ENCODE results near the gene PGAM2. TPM values are rescaled to one million over a fixed set of nuclear protein-coding genes. Genes with fewer than 3 reads are reported as not detected.
A peak's percentile ranks its signal among the peaks of the same experiment; 100 is the strongest.

PGAM2 gene
- total and polyA plus RNA-seq, 2 of the 13 experiments (the other 11 are each of a cell fraction or from before 2014, with no cell fraction given), result 0.22 TPM; not detected in 1

GRCh38 chr7:44074349-44074695 lies 9.0 kb upstream of the PGAM2 start:
- H3K9ac ChIP-seq (ENCODE audit: insufficient read depth, low read depth, low read length), result no peak overlapping the region
- H3K4me2 ChIP-seq (ENCODE audit: low read depth, low read length), result no peak overlapping the region
- no peaks in the 10 kb centered on the region for H3K27me3 ChIP-seq (ENCODE audit: control insufficient read depth in 1 of 2, insufficient read depth in 2 of 2, low read length in 2 of 2)
- FAIRE-seq, result no peak
- H3K4me1 ChIP-seq (ENCODE audit: insufficient read depth, low read length), result peaks cover 23% of the 10 kb centered on the region
- H3K79me2 ChIP-seq (ENCODE audit: insufficient read depth, low read length), result no peaks in the 10 kb centered on the region
- no peak for ATAC-seq
- no peak overlapping the region for H3K27ac ChIP-seq (ENCODE audit: extremely low read length, insufficient read depth, low read length)
- no peaks in the 10 kb centered on the region for H4K20me1 ChIP-seq (ENCODE audit: insufficient read depth, low read length)
- POLR2A ChIA-PET, result no interaction called here
- no peak overlapping the region for H3K4me3 ChIP-seq (replicated peaks in 1 of 3; ENCODE audit: insufficient read depth in 1 of 3, low read depth in 2 of 3, low read length in 3 of 3)
- 95% methylated on average over 2 of the region's 13 CpGs for WGBS (ENCODE audit: low lambda C conversion rate)
- CTCF ChIA-PET (ENCODE audit: low intra/inter-chr PET ratio, low total read pairs), result no interaction called here
- no peak overlapping the region for H2AFZ ChIP-seq (ENCODE audit: low read length)
- BruUV-seq (replicated peaks), result no TSS peak
- no peak for DNase-seq (ENCODE audit: low spot score)
- in situ Hi-C loops (cut with HindIII; ENCODE audit: extremely low pct_ligation_motif_present, low pct_unique_long_range_greater_than_20kb) (no loop called here), intact Hi-C loops (cut with micrococcal nuclease; ENCODE audit: unreplicated experiment) (loop anchor here (5.0 kb wide), 1 partner anchor 52 kb away; no protein-coding TSS in a partner anchor)
- no peaks in the 10 kb centered on the region for H3K9me3 ChIP-seq (ENCODE audit: low read length)
- H3K36me3 ChIP-seq (replicated peaks in 1 of 2; ENCODE audit: control insufficient read depth in 1 of 2, insufficient read depth in 2 of 2, low read length in 2 of 2), result peaks cover 10 to 29% of the 10 kb centered on the region in 2 experiments; a peak in 4 of 5 replicates
- TF ChIP-seq RBFOX2 (IDR thresholded peaks at IDR 0.05; ENCODE audit: low read depth, low read length) (0 out of 2 replicates have a peak, but pooled peaks have one; percentile 2), NCOR1 (IDR thresholded peaks at IDR 0.05; ENCODE audit: borderline replicate concordance, low read length) (no peak)

DNA sequence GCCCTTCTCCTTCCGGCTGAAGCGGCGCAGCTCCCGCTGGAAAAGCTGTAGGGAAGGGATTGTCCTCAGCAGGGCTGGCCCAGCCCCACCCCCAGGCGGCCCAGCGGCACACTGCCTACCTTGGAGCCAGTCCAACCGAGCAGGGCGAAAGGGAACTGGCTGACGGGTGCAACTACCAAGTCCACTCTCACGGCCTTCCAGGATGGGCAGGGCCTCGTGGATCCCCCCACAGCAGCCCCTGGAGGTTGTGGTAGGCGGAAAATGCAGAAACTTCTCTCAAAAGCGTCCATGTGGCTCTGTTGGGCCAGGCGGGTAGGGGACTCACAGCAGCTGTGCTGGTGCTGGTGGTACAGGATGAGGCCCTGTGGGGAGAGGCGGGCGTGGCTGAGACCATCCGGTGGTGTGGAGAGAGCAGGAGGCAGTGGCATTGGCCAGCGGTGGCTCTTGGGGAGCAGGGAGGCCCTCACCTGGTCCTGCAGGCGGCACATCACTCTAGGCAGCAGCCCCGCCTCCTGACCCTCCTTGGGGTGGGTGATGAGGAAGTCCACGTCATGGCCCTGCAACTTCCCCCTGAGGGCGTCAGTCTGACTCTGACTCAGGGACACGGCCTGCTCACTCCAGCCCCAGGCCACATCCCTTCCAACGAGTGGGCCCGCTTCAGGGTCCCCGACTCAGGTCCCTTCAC lies 8.4 kb upstream of the PGAM2 start:
- no peaks in the 10 kb centered on the region for H4K20me1 ChIP-seq (ENCODE audit: insufficient read depth, low read length)
- peaks cover 10 to 29% of the 10 kb centered on the region in 2 experiments; a peak in 4 of 5 replicates for H3K36me3 ChIP-seq (replicated peaks in 1 of 2; ENCODE audit: control insufficient read depth in 1 of 2, insufficient read depth in 2 of 2, low read length in 2 of 2)
- WGBS (ENCODE audit: low lambda C conversion rate), result 96% methylated on average over 10 of the region's 26 CpGs
- no peaks in the 10 kb centered on the region for H3K27me3 ChIP-seq (ENCODE audit: control insufficient read depth in 1 of 2, insufficient read depth in 2 of 2, low read length in 2 of 2)
- ATAC-seq, result no peak
- CTCF ChIA-PET (ENCODE audit: low intra/inter-chr PET ratio, low total read pairs), result no interaction called here
- no peak overlapping the region for H3K27ac ChIP-seq (ENCODE audit: extremely low read length, insufficient read depth, low read length)
- no peak overlapping the region for H2AFZ ChIP-seq (ENCODE audit: low read length)
- no peak for FAIRE-seq
- in situ Hi-C loops (cut with HindIII; ENCODE audit: extremely low pct_ligation_motif_present, low pct_unique_long_range_greater_than_20kb) (no loop called here), intact Hi-C loops (cut with micrococcal nuclease; ENCODE audit: unreplicated experiment) (loop anchor here (5.0 kb wide), 1 partner anchor 52 kb away; no protein-coding TSS in a partner anchor)
- POLR2A ChIA-PET, result no interaction called here
- no peak overlapping the region for H3K4me2 ChIP-seq (ENCODE audit: low read depth, low read length)
- no peaks in the 10 kb centered on the region for H3K79me2 ChIP-seq (ENCODE audit: insufficient read depth, low read length)
- H3K4me1 ChIP-seq (ENCODE audit: insufficient read depth, low read length), result peaks cover 23% of the 10 kb centered on the region
- no peak for DNase-seq (ENCODE audit: low spot score)
- no peak overlapping the region for H3K9ac ChIP-seq (ENCODE audit: insufficient read depth, low read depth, low read length)
- no peak overlapping the region for H3K4me3 ChIP-seq (replicated peaks in 1 of 3; ENCODE audit: insufficient read depth in 1 of 3, low read depth in 2 of 3, low read length in 3 of 3)
- no peak for TF ChIP-seq ZNF616 (CRISPR knock-in tag; IDR thresholded peaks at IDR 0.05; ENCODE audit: low read depth)
- peak; percentile 45; the same call in 1 of the 2 replicates for TF ChIP-seq RBFOX2 (IDR thresholded peaks at IDR 0.05; ENCODE audit: low read depth, low read length)
- TF ChIP-seq ZNF274 (CRISPR knock-in tag; IDR thresholded peaks at IDR 0.05), result no peak
- BruUV-seq (replicated peaks), result no TSS peak
- no peaks in the 10 kb centered on the region for H3K9me3 ChIP-seq (ENCODE audit: low read length)

Measured in HepG2 (cell line).